Neural cell (in vitro differentiated cells): Measurements from ENCODE around the gene FGD4. TPM values are rescaled to one million over a fixed set of nuclear protein-coding genes. Genes with fewer than 3 reads are reported as not detected.

Source experiments
- H2AFZ ChIP-seq: fragments of 200-600, 300-800 bp; sonication (generic), shearing (Covaris generic); 2 replicates; pipeline ENCODE4 v1.6.0; 2014; ENCODE audit warnings: low read depth, mild to moderate bottlenecking, antibody characterized with exemption, low read length, moderate library complexity
- H3F3A ChIP-seq: fragments of 200-600 bp; shearing (Covaris generic); 2 replicates; pipeline ENCODE4 v1.6.1; 2016; ENCODE audit warnings: mild to moderate bottlenecking, moderate library complexity, mixed read lengths, antibody characterized with exemption, low read length; ENCODE audit not compliant: insufficient read depth, poor library complexity, severe bottlenecking
- H3K27ac ChIP-seq: fragments of 200-600, 300-800 bp; sonication (generic), shearing (Covaris generic); 2 replicates; pipeline ENCODE4 v1.5.1; 2014; ENCODE audit warnings: mild to moderate bottlenecking, low read length, moderate library complexity
- H3K27me3 ChIP-seq: fragments of 300-800, 200-600 bp; sonication (generic), shearing (Covaris generic); 2 replicates; pipeline ENCODE4 v1.6.0; 2014; ENCODE audit warnings: mild to moderate bottlenecking, low read depth, low read length, moderate library complexity; ENCODE audit not compliant: insufficient read depth
- H3K36me3 ChIP-seq: fragments of 300-800, 200-600 bp; sonication (generic), shearing (Covaris generic); 2 replicates; pipeline ENCODE4 v1.5.1; 2014; ENCODE audit warnings: mild to moderate bottlenecking, antibody characterized with exemption, low read length, moderate library complexity; ENCODE audit not compliant: insufficient read depth
- H3K4me2 ChIP-seq: fragments of 300-800, 200-600 bp; sonication (generic), shearing (Covaris generic); 2 replicates; pipeline ENCODE4 v1.6.0; 2014; ENCODE audit warnings: mild to moderate bottlenecking, low read length
- H3K4me3 ChIP-seq: fragments of 300-800, 200-600 bp; sonication (generic), shearing (Covaris generic); 2 replicates; pipeline ENCODE4 v1.5.1; 2014; ENCODE audit warnings: mild to moderate bottlenecking, low read length, moderate library complexity
- H3K79me2 ChIP-seq: fragments of 200-600 bp; shearing (Covaris generic); replicated peaks from 2 replicates; pipeline ENCODE4 v1.6.0; 2014; ENCODE audit warnings: mild to moderate bottlenecking, low read length, moderate library complexity; ENCODE audit not compliant: insufficient read depth
- H3K9ac ChIP-seq: fragments of 300-800, 200-600 bp; sonication (generic), shearing (Covaris generic); 2 replicates; pipeline ENCODE4 v1.6.1; 2016; ENCODE audit warnings: mild to moderate bottlenecking, low read length, mixed read lengths
- H3K9me2 ChIP-seq: fragments of 200-600 bp; shearing (Covaris generic); 2 replicates; pipeline ENCODE4 v1.6.1; 2016; ENCODE audit warnings: mild to moderate bottlenecking, low read length, mixed read lengths; ENCODE audit not compliant: insufficient read depth
- H3K9me3 ChIP-seq: fragments of 200-600, 300-800 bp; sonication (generic), shearing (Covaris generic); 2 replicates; pipeline ENCODE4 v1.6.1; 2016; ENCODE audit warnings: mild to moderate bottlenecking, mixed run types, low read length, moderate library complexity, mixed read lengths
- H4K20me1 ChIP-seq: fragments of 200-600 bp; shearing (Covaris generic); 2 replicates; pipeline ENCODE4 v1.6.1; 2016; ENCODE audit warnings: mild to moderate bottlenecking, mixed run types; ENCODE audit not compliant: insufficient read depth
- EZH2 ChIP-seq: fragments of 200-600, 300-800 bp; shearing (Covaris generic), sonication (generic); IDR thresholded peaks from 2 replicates; pipeline ENCODE4 v1.6.1; 2014; ENCODE audit warnings: antibody characterized with exemption, low read length, borderline replicate concordance, mild to moderate bottlenecking; ENCODE audit not compliant: insufficient read depth, poor library complexity, severe bottlenecking
- MXI1 ChIP-seq: fragments of 450-650 bp; conservative IDR thresholded peaks from 2 replicates; pipeline ENCODE4 v1.6.1; 2014; ENCODE audit warnings: antibody characterized with exemption, mild to moderate bottlenecking; ENCODE audit not compliant: poor library complexity, severe bottlenecking
- POLR2AphosphoS5 ChIP-seq: IDR thresholded peaks from 2 replicates; pipeline ENCODE4 v1.6.1; 2012
- RAD21 ChIP-seq: fragments of 450-650 bp; conservative IDR thresholded peaks from 2 replicates; pipeline ENCODE4 v1.6.1; 2014; ENCODE audit warnings: antibody characterized with exemption, mild to moderate bottlenecking, moderate library complexity
- SMC3 ChIP-seq: fragments of 450-650 bp; conservative IDR thresholded peaks from 2 replicates; pipeline ENCODE4 v1.6.1; 2014; ENCODE audit warnings: antibody characterized with exemption, mild to moderate bottlenecking, moderate library complexity; ENCODE audit not compliant: poor library complexity
- TAF1 ChIP-seq: IDR thresholded peaks from 2 replicates; pipeline ENCODE4 v1.6.1; 2012; ENCODE audit warnings: low read depth
- polyA plus RNA-seq: library from polyadenylated mRNA; depleted of rRNA; stranded (reverse); fragments of >200 nt; gene quantifications from 2 replicates; pipeline ENCODE4 v1.2.3, GENCODE V29; 2014
- TF ChIP-seq, protein P1 (sequence below): IDR thresholded peaks from 2 replicates; pipeline ENCODE4 v1.6.1; 2012; ENCODE audit warnings: borderline replicate concordance
- TF ChIP-seq, protein P2 (sequence below): fragments of 450-650 bp; IDR thresholded peaks from 2 replicates; pipeline ENCODE4 v1.5.1; 2014; ENCODE audit warnings: antibody characterized with exemption, mild to moderate bottlenecking, moderate library complexity; ENCODE audit not compliant: poor library complexity, severe bottlenecking

Gene FGD4
- polyA plus RNA-seq, 1 donor from 2014 or later: 24.4 TPM

DNA sequence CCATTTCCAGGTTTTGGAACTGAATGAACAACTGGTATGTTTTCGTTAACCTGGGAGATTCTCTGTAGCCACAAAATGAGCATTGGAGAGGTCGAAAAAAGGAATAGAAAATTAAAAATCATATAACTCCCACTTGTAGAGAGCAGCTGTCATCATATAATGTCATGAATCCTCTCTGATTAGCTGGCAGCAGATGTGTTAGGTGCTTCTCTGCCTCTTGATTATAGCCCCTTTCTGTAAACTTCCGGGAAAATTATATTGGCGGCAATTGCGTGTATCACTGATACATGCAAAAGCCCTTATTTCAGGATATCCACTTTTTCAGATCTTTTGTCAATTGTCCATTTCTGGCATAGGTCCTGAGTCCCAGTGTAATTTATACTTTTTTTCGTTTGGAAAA lies 31.7 kb downstream of the FGD4 start:
- H3K27ac ChIP-seq: no peak overlapping the region
- no peaks in the 10 kb centered on the region for H3K79me2 ChIP-seq
- H2AFZ ChIP-seq: no peak overlapping the region

DNA sequence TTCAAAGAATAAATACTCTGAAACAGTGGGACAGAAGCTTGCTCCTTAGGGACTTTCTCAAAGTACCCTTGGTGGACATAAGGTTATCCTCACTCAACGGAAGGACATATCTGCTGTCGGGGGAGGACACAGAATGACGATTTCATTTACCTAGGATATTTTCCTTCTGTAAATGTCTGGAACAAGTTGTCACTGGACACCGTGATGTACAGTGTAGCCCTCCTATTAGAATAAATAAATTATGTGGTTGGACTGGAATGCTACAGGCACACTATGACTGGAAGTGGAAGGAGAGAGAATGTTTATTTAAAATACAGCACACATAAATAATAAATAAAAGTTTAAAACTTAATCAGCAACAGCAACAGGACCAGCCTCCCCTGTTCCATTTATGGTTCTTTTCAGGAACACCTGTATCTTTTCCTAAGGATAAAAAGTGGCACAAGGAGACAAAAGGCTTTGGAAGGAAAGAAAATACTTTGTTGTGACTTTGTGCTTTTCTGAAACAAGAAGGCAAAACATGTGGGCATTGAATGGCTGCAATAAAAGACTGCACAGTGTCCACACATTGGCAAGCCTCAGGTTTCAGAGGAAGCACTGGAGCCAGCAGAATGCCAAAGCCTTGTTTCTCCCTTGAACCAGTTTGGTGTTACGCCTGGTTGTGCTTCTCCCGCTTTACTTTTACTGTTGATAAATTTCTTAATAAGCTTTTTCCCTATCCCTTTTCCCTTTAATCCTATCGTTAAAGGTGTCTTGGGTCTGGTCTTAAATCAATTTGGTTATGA lies 36.8 kb downstream of the FGD4 start:
- H4K20me1 ChIP-seq: no peaks in the 10 kb centered on the region
- H3K4me2 ChIP-seq: no peak overlapping the region
- no peaks in the 10 kb centered on the region for H3K36me3 ChIP-seq
- H3F3A ChIP-seq: no peaks in the 10 kb centered on the region
- H3K9me2 ChIP-seq: no peaks in the 10 kb centered on the region
- H3K27ac ChIP-seq: no peak overlapping the region
- H3K27me3 ChIP-seq: no peaks in the 10 kb centered on the region
- H3K9me3 ChIP-seq: no peaks in the 10 kb centered on the region
- TF ChIP-seq POLR2AphosphoS5: no peak
- TF ChIP-seq, protein P1, sequence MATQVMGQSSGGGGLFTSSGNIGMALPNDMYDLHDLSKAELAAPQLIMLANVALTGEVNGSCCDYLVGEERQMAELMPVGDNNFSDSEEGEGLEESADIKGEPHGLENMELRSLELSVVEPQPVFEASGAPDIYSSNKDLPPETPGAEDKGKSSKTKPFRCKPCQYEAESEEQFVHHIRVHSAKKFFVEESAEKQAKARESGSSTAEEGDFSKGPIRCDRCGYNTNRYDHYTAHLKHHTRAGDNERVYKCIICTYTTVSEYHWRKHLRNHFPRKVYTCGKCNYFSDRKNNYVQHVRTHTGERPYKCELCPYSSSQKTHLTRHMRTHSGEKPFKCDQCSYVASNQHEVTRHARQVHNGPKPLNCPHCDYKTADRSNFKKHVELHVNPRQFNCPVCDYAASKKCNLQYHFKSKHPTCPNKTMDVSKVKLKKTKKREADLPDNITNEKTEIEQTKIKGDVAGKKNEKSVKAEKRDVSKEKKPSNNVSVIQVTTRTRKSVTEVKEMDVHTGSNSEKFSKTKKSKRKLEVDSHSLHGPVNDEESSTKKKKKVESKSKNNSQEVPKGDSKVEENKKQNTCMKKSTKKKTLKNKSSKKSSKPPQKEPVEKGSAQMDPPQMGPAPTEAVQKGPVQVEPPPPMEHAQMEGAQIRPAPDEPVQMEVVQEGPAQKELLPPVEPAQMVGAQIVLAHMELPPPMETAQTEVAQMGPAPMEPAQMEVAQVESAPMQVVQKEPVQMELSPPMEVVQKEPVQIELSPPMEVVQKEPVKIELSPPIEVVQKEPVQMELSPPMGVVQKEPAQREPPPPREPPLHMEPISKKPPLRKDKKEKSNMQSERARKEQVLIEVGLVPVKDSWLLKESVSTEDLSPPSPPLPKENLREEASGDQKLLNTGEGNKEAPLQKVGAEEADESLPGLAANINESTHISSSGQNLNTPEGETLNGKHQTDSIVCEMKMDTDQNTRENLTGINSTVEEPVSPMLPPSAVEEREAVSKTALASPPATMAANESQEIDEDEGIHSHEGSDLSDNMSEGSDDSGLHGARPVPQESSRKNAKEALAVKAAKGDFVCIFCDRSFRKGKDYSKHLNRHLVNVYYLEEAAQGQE: no peak
- TF ChIP-seq TAF1: no peak
- H3K79me2 ChIP-seq: no peaks in the 10 kb centered on the region
- H3K4me3 ChIP-seq: no peak overlapping the region
- H3K9ac ChIP-seq: no peak overlapping the region
- no peak overlapping the region for H2AFZ ChIP-seq

More for the DNA sequence above, 31.7 kb downstream of the FGD4 start:
- Histone ChIP-seq H3K9me2 (no peaks in the 10 kb centered on the region), H3K4me3 (no peak overlapping the region), H3K27me3 (no peaks in the 10 kb centered on the region), H3K9me3 (no peaks in the 10 kb centered on the region), H3K36me3 (no peaks in the 10 kb centered on the region), H3F3A (no peaks in the 10 kb centered on the region), H4K20me1 (no peaks in the 10 kb centered on the region), H3K4me2 (no peak overlapping the region), H3K9ac (no peak overlapping the region)
- TF ChIP-seq, protein P1: no peak
- no peak for TF ChIP-seq POLR2AphosphoS5
- TF ChIP-seq TAF1: no peak
- TF ChIP-seq, protein P2, sequence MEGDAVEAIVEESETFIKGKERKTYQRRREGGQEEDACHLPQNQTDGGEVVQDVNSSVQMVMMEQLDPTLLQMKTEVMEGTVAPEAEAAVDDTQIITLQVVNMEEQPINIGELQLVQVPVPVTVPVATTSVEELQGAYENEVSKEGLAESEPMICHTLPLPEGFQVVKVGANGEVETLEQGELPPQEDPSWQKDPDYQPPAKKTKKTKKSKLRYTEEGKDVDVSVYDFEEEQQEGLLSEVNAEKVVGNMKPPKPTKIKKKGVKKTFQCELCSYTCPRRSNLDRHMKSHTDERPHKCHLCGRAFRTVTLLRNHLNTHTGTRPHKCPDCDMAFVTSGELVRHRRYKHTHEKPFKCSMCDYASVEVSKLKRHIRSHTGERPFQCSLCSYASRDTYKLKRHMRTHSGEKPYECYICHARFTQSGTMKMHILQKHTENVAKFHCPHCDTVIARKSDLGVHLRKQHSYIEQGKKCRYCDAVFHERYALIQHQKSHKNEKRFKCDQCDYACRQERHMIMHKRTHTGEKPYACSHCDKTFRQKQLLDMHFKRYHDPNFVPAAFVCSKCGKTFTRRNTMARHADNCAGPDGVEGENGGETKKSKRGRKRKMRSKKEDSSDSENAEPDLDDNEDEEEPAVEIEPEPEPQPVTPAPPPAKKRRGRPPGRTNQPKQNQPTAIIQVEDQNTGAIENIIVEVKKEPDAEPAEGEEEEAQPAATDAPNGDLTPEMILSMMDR: no peak
- TF ChIP-seq EZH2: no peak
- TF ChIP-seq RAD21: no peak
- TF ChIP-seq MXI1: no peak
- TF ChIP-seq SMC3: no peak
